SU-DHL-6 (cell line): ENCODE data around the gene UGT2A1.

Experiments used
- H2AFZ ChIP-seq: fragments of 200-600 bp; sonication (generic); 2 replicates; pipeline ENCODE4 v1.6.1; 2014; ENCODE audit warnings: low read depth, mild to moderate bottlenecking, moderate library complexity, mixed read lengths, antibody characterized with exemption, low read length; ENCODE audit not compliant: severe bottlenecking
- H3F3A ChIP-seq: fragments of 200-600 bp; shearing (Covaris generic); 2 replicates; pipeline ENCODE4 v1.6.0; 2016; ENCODE audit warnings: antibody characterized with exemption, mild to moderate bottlenecking; ENCODE audit not compliant: insufficient read depth
- H3K27ac ChIP-seq: fragments of 200-600 bp; sonication (generic); 2 replicates; pipeline ENCODE4 v1.5.1; 2016; ENCODE audit warnings: low read depth, mild to moderate bottlenecking, low read length, moderate library complexity, mixed read lengths
- H3K27me3 ChIP-seq: fragments of 200-600 bp; sonication (generic), shearing (Covaris generic); 2 replicates; pipeline ENCODE4 v1.6.0; 2014; ENCODE audit warnings: mild to moderate bottlenecking, low read length
- H3K36me3 ChIP-seq: fragments of 200-600 bp; sonication (generic); 2 replicates; pipeline ENCODE4 v1.6.1; 2014; ENCODE audit warnings: mild to moderate bottlenecking, low read length, mixed read lengths
- H3K4me2 ChIP-seq: fragments of 300-600, 200-600 bp; shearing (Covaris generic), sonication (generic); 2 replicates; pipeline ENCODE4 v1.6.0; 2014; ENCODE audit warnings: low read length, low read depth, mild to moderate bottlenecking; ENCODE audit not compliant: poor library complexity, severe bottlenecking
- H3K4me3 ChIP-seq: fragments of 200-600 bp; sonication (generic); 2 replicates; pipeline ENCODE4 v1.5.1; 2014; ENCODE audit warnings: antibody characterized with exemption, low read length, mild to moderate bottlenecking, mixed read lengths; ENCODE audit not compliant: insufficient read depth, poor library complexity, severe bottlenecking
- H3K79me2 ChIP-seq: fragments of 200-600 bp; sonication (generic); 2 replicates; pipeline ENCODE4 v1.6.1; 2014; ENCODE audit warnings: mild to moderate bottlenecking, low read length, moderate library complexity; ENCODE audit not compliant: insufficient read depth
- H3K9ac ChIP-seq: fragments of 200-600 bp; sonication (generic); 2 replicates; pipeline ENCODE4 v1.7.0; 2014; ENCODE audit warnings: mild to moderate bottlenecking, low read length
- H3K9me2 ChIP-seq: fragments of 200-600 bp; sonication (generic); replicated peaks from 2 replicates; pipeline ENCODE4 v1.6.1; 2014; ENCODE audit warnings: low read length; ENCODE audit not compliant: insufficient read depth
- H3K9me3 ChIP-seq: fragments of 200-600 bp; sonication (generic); 2 replicates; pipeline ENCODE4 v1.6.1; 2014; ENCODE audit warnings: low read length, mixed read lengths; ENCODE audit not compliant: insufficient read depth
- H4K20me1 ChIP-seq: fragments of 200-600 bp; sonication (generic); 2 replicates; pipeline ENCODE4 v1.6.1; 2014; ENCODE audit warnings: low read depth, mild to moderate bottlenecking, antibody characterized with exemption, low read length, moderate library complexity, mixed read lengths
- CTCF ChIP-seq: fragments of 200-600 bp; sonication (generic); IDR thresholded peaks from one replicate; pipeline ENCODE4 v1.5.1; 2017; ENCODE audit warnings: antibody characterized with exemption, mild to moderate bottlenecking, low read length, moderate library complexity; ENCODE audit not compliant: insufficient read depth, poor library complexity, severe bottlenecking
- EZH2phosphoT487 ChIP-seq: fragments of 200-600 bp; sonication (generic), shearing (Covaris generic); conservative IDR thresholded peaks from 2 replicates; pipeline ENCODE4 v1.6.1; 2018; ENCODE audit warnings: mild to moderate bottlenecking, antibody characterized with exemption, low read length, moderate library complexity, mixed read lengths

UGT2A1 gene

GRCh38 chr4:69584135-69584534, 68.9 kb downstream of the UGT2A1 start:
- TF ChIP-seq CTCF = no peak
- no peak for TF ChIP-seq EZH2phosphoT487
- Histone ChIP-seq H2AFZ (no peak overlapping the region), H3K36me3 (no peaks in the 10 kb centered on the region), H3K4me2 (no peak overlapping the region), H3K9ac (no peak overlapping the region), H3K27ac (no peak overlapping the region), H3F3A (no peaks in the 10 kb centered on the region), H3K4me3 (no peak overlapping the region), H3K27me3 (no peaks in the 10 kb centered on the region), H4K20me1 (no peaks in the 10 kb centered on the region), H3K79me2 (no peaks in the 10 kb centered on the region), H3K9me2 (no peaks in the 10 kb centered on the region), H3K9me3 (no peaks in the 10 kb centered on the region)

GRCh38 chr4:69583543-69583942, 69.5 kb downstream of the UGT2A1 start:
- Histone ChIP-seq H2AFZ (no peak overlapping the region), H3K79me2 (no peaks in the 10 kb centered on the region), H3K27ac (no peak overlapping the region), H3F3A (no peaks in the 10 kb centered on the region), H3K9me3 (no peaks in the 10 kb centered on the region), H3K4me3 (no peak overlapping the region), H3K9ac (no peak overlapping the region), H3K36me3 (no peaks in the 10 kb centered on the region), H3K9me2 (no peaks in the 10 kb centered on the region), H3K4me2 (no peak overlapping the region), H4K20me1 (no peaks in the 10 kb centered on the region), H3K27me3 (no peaks in the 10 kb centered on the region)
- no peak for TF ChIP-seq EZH2phosphoT487
- TF ChIP-seq CTCF = no peak

- Histone ChIP-seq H3K4me3 (no peak overlapping the region), H3K79me2 (no peaks in the 10 kb centered on the region), H3K9me3 (no peaks in the 10 kb centered on the region), H3K4me2 (no peak overlapping the region), H3K36me3 (no peaks in the 10 kb centered on the region), H3K9ac (no peak overlapping the region), H4K20me1 (no peaks in the 10 kb centered on the region), H3K9me2 (no peaks in the 10 kb centered on the region), H3K27me3 (no peaks in the 10 kb centered on the region), H3K27ac (no peak overlapping the region), H3F3A (no peaks in the 10 kb centered on the region), H2AFZ (no peak overlapping the region)
- no peak for TF ChIP-seq CTCF
- TF ChIP-seq EZH2phosphoT487 = no peak
These were observed 75.8 kb downstream of the UGT2A1 start for GRCh38 chr4:69577245-69577644.
